Common myeloid progenitor, CD34-positive (primary cell): ENCODE measurements around the gene RBL1.
"Not testable (repeated sequence)": the region's sequence is repeated elsewhere in the genome, so short reads cannot be mapped to it uniquely, and the experiment has no call there.

Source experiments
- CTCF ChIA-PET: fragments of 350-600 bp; sonication (Branson Sonifier 250); formaldehyde crosslinking; loops from one replicate; lab custom pipeline; 2021; ENCODE audit warnings: antibody characterized with exemption; lab: Charles Lee
- POLR2A ChIA-PET: fragments of 350-600 bp; sonication (Branson Sonifier 250); formaldehyde crosslinking; loops from one replicate; lab custom pipeline; 2021; ENCODE audit warnings: antibody characterized with exemption; lab: Charles Lee
- DNase-seq, 3 donors: peaks; one replicate each; pipeline versions ENCODE4 v3.0.0 to v3.0.0-alpha.2; 2013
- H3K27ac ChIP-seq, 2 experiments: 1 replicate in 1 of 2; 2 replicates in 1 of 2; pipeline ENCODE4 v1.7.0; 2013; ENCODE audit warnings: inconsistent platforms in 2 of 2, low read length in 2 of 2, mild to moderate bottlenecking in 2 of 2, low read depth in 1 of 2, moderate library complexity in 1 of 2; ENCODE audit not compliant: severe bottlenecking in 2 of 2, insufficient read depth in 1 of 2, poor library complexity in 1 of 2
- H3K27me3 ChIP-seq, 5 experiments: replicated peaks in 2 of 5; 1 replicate in 3 of 5; 2 replicates in 2 of 5; pipeline versions ENCODE4 v1.6.1 to v1.7.0; 2013; ENCODE audit warnings: low read length in 4 of 5, mild to moderate bottlenecking in 2 of 5, moderate library complexity in 2 of 5, inconsistent platforms in 1 of 5; ENCODE audit not compliant: insufficient read depth in 5 of 5, control insufficient read depth in 4 of 5
- H3K36me3 ChIP-seq, 4 experiments: 1 replicate in 2 of 4; 2 replicates in 2 of 4; pipeline versions ENCODE4 v1.6.1 to v1.7.0; 2013; ENCODE audit warnings: low read length in 3 of 4, control low read depth in 1 of 4, mild to moderate bottlenecking in 1 of 4; ENCODE audit not compliant: control insufficient read depth in 4 of 4, insufficient read depth in 4 of 4
- H3K4me1 ChIP-seq, 4 experiments: 1 replicate in 3 of 4; 2 replicates in 1 of 4; pipeline versions ENCODE4 v1.6.1 to v1.7.1; 2013; ENCODE audit warnings: low read length in 3 of 4, mild to moderate bottlenecking in 3 of 4, control low read depth in 1 of 4, inconsistent platforms in 1 of 4, moderate library complexity in 1 of 4; ENCODE audit not compliant: control insufficient read depth in 4 of 4, insufficient read depth in 4 of 4; ENCODE audit errors: control extremely low read depth in 1 of 4
- H3K4me3 ChIP-seq, 7 experiments: 1 replicate in 4 of 7; 2 replicates in 3 of 7; pipeline versions ENCODE4 v1.5.1 to v1.7.0; 2013; ENCODE audit warnings: mild to moderate bottlenecking in 7 of 7, low read length in 6 of 7, moderate library complexity in 6 of 7, inconsistent platforms in 2 of 7, low read depth in 2 of 7, control low read depth in 1 of 7; ENCODE audit not compliant: insufficient read depth in 4 of 7, control insufficient read depth in 1 of 7; ENCODE audit errors: extremely low read depth in 1 of 7
- H3K9me3 ChIP-seq, 5 experiments: 1 replicate in 4 of 5; 2 replicates in 1 of 5; pipeline versions ENCODE4 v1.6.1 to v1.7.1; 2013; ENCODE audit warnings: low read length in 4 of 5, mild to moderate bottlenecking in 2 of 5, inconsistent platforms in 1 of 5, low read depth in 1 of 5, moderate library complexity in 1 of 5; ENCODE audit not compliant: control insufficient read depth in 4 of 5, insufficient read depth in 2 of 5; ENCODE audit errors: control extremely low read depth in 1 of 5
- WGBS: methylation state at CpG from one replicate; pipeline ENCODE4 v1.1.5; 2013; ENCODE audit not compliant: insufficient coverage; 5-methylcytosine and 5-hydroxymethylcytosine counted together

The RBL1 gene

GRCh38 chr20:36975099-36975818 lies 120.5 kb downstream of the RBL1 start:
- H3K27ac ChIP-seq, result no peak overlapping the region
- POLR2A ChIA-PET, result no interaction called here

GRCh38 chr20:36974660-36975059 lies 121.1 kb downstream of the RBL1 start:
- Histone ChIP-seq H3K36me3 (no peaks in the 10 kb centered on the region), H3K4me1 (peaks cover 6 to 10% (median 6%) of the 10 kb centered on the region in 4 experiments), H3K27me3 (no peaks in the 10 kb centered on the region), H3K27ac (no peak overlapping the region), H3K9me3 (no peaks in the 10 kb centered on the region), H3K4me3 (no peak overlapping the region)
- DNase-seq, result peak in 1 of 3 donors; percentile 22
- WGBS, result no CpG with 5 or more reads among the region's 3 CpGs
- CTCF ChIA-PET, result interaction anchor here (0.6 to 0.8 kb wide), 2 partner anchors 35 to 52 kb away, joined by 3 read pairs; no protein-coding TSS in a partner anchor
- POLR2A ChIA-PET, result no interaction called here

More at GRCh38 chr20:36975099-36975818, 120.5 kb downstream of the RBL1 start:
- no peaks in the 10 kb centered on the region for H3K9me3 ChIP-seq
- no peak overlapping the region for H3K4me3 ChIP-seq
- WGBS, result no CpG with 5 or more reads among the region's 3 CpGs
- no peaks in the 10 kb centered on the region for H3K27me3 ChIP-seq
- H3K4me1 ChIP-seq, result peaks cover 6 to 10% (median 6%) of the 10 kb centered on the region in 4 experiments
- peak in 2 of 3 donors; percentile 75 to 82 for DNase-seq
- H3K36me3 ChIP-seq, result no peaks in the 10 kb centered on the region
- CTCF ChIA-PET, result interaction anchor here (0.8 kb wide), 1 partner anchor 34 kb away, joined by 3 read pairs; no protein-coding TSS in a partner anchor

GRCh38 chr20:36971103-36971502 lies 124.7 kb downstream of the RBL1 start:
- Histone ChIP-seq H3K27ac (no peak overlapping the region), H3K4me1 (peaks cover 6 to 15% (median 10%) of the 10 kb centered on the region in 4 experiments), H3K4me3 (no peak overlapping the region), H3K9me3 (no peaks in the 10 kb centered on the region), H3K36me3 (no peaks in the 10 kb centered on the region), H3K27me3 (no peaks in the 10 kb centered on the region)
- ChIA-PET CTCF (no interaction called here), POLR2A (no interaction called here)
- WGBS, result no CpG with 5 or more reads among the region's 1 CpG
- DNase-seq, result no peak

- DNase-seq, result peak in 2 of 3 donors; percentile 40 to 45
- peaks cover 2 to 10% (median 4%) of the 10 kb centered on the region in 4 experiments for H3K4me1 ChIP-seq
- no peak overlapping the region for H3K4me3 ChIP-seq
- H3K36me3 ChIP-seq, result no peaks in the 10 kb centered on the region
- no peaks in the 10 kb centered on the region for H3K27me3 ChIP-seq
- POLR2A ChIA-PET, result no interaction called here
- H3K27ac ChIP-seq, result no peak overlapping the region
- CTCF ChIA-PET, result no interaction called here
- H3K9me3 ChIP-seq, result no peaks in the 10 kb centered on the region
- 70% methylated on average over 6 of the region's 10 CpGs for WGBS
Observed at GRCh38 chr20:36969478-36970186, 126.2 kb downstream of the RBL1 start.

- no peak overlapping the region for H3K27ac ChIP-seq
- CTCF ChIA-PET, result no interaction called here
- POLR2A ChIA-PET, result no interaction called here
Observed at GRCh38 chr20:36969051-36969450, 126.7 kb downstream of the RBL1 start.

GRCh38 chr20:36967636-36968035 lies 128.2 kb downstream of the RBL1 start:
- ChIA-PET POLR2A (no interaction called here), CTCF (no interaction called here)
- no peak for DNase-seq
- no peaks in the 10 kb centered on the region for H3K36me3 ChIP-seq
- H3K9me3 ChIP-seq, result peaks cover 0 to 7% (median 3%) of the 10 kb centered on the region in 5 experiments
- WGBS, result 100% methylated on average over 5 of the region's 5 CpGs
- H3K27ac ChIP-seq, result no peak overlapping the region
- H3K27me3 ChIP-seq, result no peaks in the 10 kb centered on the region
- H3K4me3 ChIP-seq, result no peak overlapping the region
- peaks cover 0 to 8% (median 3%) of the 10 kb centered on the region in 4 experiments for H3K4me1 ChIP-seq

More at GRCh38 chr20:36969051-36969450, 126.7 kb downstream of the RBL1 start:
- whole genome bisulfite sequencing, result 96% methylated on average over 4 of the region's 4 CpGs
- DNase-seq, result no peak
- H3K4me1 ChIP-seq, result peaks cover 0 to 8% (median 3%) of the 10 kb centered on the region in 4 experiments
- no peaks in the 10 kb centered on the region for H3K9me3 ChIP-seq
- no peak overlapping the region for H3K4me3 ChIP-seq
- no peaks in the 10 kb centered on the region for H3K36me3 ChIP-seq
- H3K27me3 ChIP-seq, result no peaks in the 10 kb centered on the region

GRCh38 chr20:36966965-36967364 lies 128.8 kb downstream of the RBL1 start:
- H3K4me3 ChIP-seq, DNase-seq, POLR2A ChIA-PET, H3K4me1 ChIP-seq, H3K36me3 ChIP-seq, CTCF ChIA-PET, H3K27ac ChIP-seq, H3K27me3 ChIP-seq: not testable (repeated sequence)
- peaks cover 0 to 11% (median 9%) of the 10 kb centered on the region in 5 experiments for H3K9me3 ChIP-seq
- 100% methylated on average over 2 of the region's 3 CpGs for WGBS
